NB4 (cell line): Measurements from ENCODE around the gene JAZF1.

Experiments used
- DNase-seq: peaks from one replicate; pipeline ENCODE4 v3.0.0; 2010; ENCODE audit warnings: low read depth
- H3K4me3 ChIP-seq: one replicate; pipeline ENCODE4 v1.5.1; 2011; ENCODE audit warnings: mild to moderate bottlenecking, low read depth, low read length, moderate library complexity
- CTCF ChIP-seq: IDR thresholded peaks from one replicate; pipeline ENCODE4 v1.5.1; 2012; ENCODE audit warnings: low read depth, low read length
- MAX ChIP-seq: IDR thresholded peaks from 2 replicates; pipeline ENCODE4 v1.6.1; 2011; ENCODE audit warnings: low read depth, low read length
- MYC ChIP-seq: IDR thresholded peaks from 2 replicates; pipeline ENCODE4 v1.6.1; 2011; ENCODE audit warnings: low read depth, low read length
- POLR2A ChIP-seq: IDR thresholded peaks from 2 replicates; pipeline ENCODE4 v1.6.1; 2011; ENCODE audit warnings: mild to moderate bottlenecking; ENCODE audit not compliant: insufficient read length; ENCODE audit errors: extremely low read depth

The JAZF1 gene

GRCh38 chr7:27960415-27960814 is 220.2 kb downstream of the JAZF1 start:
- TF ChIP-seq POLR2A (no peak), MYC (no peak), MAX (no peak), CTCF (no peak)
- no peak overlapping the region for H3K4me3 ChIP-seq
- DNase-seq, result no peak

GRCh38 chr7:27958933-27959548 is 221.6 kb downstream of the JAZF1 start:
- no peak for DNase-seq
- no peak for TF ChIP-seq MAX
- no peak for TF ChIP-seq POLR2A
- no peak for TF ChIP-seq CTCF
- TF ChIP-seq MYC, result no peak
- H3K4me3 ChIP-seq, result no peak overlapping the region

GRCh38 chr7:27955596-27955995 is 225.0 kb downstream of the JAZF1 start:
- no peak for TF ChIP-seq POLR2A
- TF ChIP-seq MAX, result no peak
- TF ChIP-seq MYC, result no peak
- TF ChIP-seq CTCF, result no peak
- no peak for DNase-seq

GRCh38 chr7:27955011-27955410 is 225.6 kb downstream of the JAZF1 start:
- no peak overlapping the region for H3K4me3 ChIP-seq
- DNase-seq, result no peak
- no peak for TF ChIP-seq POLR2A
- TF ChIP-seq CTCF, result no peak
- no peak for TF ChIP-seq MYC
- TF ChIP-seq MAX, result no peak

More at GRCh38 chr7:27955596-27955995, 225.0 kb downstream of the JAZF1 start:
- H3K4me3 ChIP-seq, result no peak overlapping the region

GRCh38 chr7:27953777-27954176 is 226.8 kb downstream of the JAZF1 start:
- DNase-seq, result no peak
- no peak overlapping the region for H3K4me3 ChIP-seq
- TF ChIP-seq CTCF (no peak), POLR2A (no peak), MAX (no peak), MYC (no peak)

GRCh38 chr7:27953361-27953760 is 227.2 kb downstream of the JAZF1 start:
- H3K4me3 ChIP-seq, result no peak overlapping the region
- no peak for DNase-seq
- TF ChIP-seq MYC (no peak), CTCF (no peak), MAX (no peak), POLR2A (no peak)
